Smooth muscle cell (in vitro differentiated cells): ENCODE measurements around the gene HSPB3. TPM values are rescaled to one million over a fixed set of nuclear protein-coding genes. Genes with fewer than 3 reads are reported as not detected.

ENCODE experiments used
- DNase-seq: peaks from one replicate; lab custom pipeline; 2025; ENCODE audit not compliant: unreplicated experiment; lab: John Stamatoyannopoulos, UW
- H2AFZ ChIP-seq: fragments of 200-600 bp; sonication (generic); 2 replicates; pipeline ENCODE4 v1.6.0; 2016; ENCODE audit warnings: antibody characterized with exemption, low read depth, mild to moderate bottlenecking
- H3F3A ChIP-seq: fragments of 200-600 bp; sonication (generic); 2 replicates; pipeline ENCODE4 v1.6.0; 2017; ENCODE audit warnings: antibody characterized with exemption, low read depth
- H3K27ac ChIP-seq: fragments of 200-600 bp; sonication (generic); 2 replicates; pipeline ENCODE4 v1.5.1; 2016; ENCODE audit warnings: low read depth, mild to moderate bottlenecking
- H3K27me3 ChIP-seq: fragments of 200-600 bp; sonication (generic); 2 replicates; pipeline ENCODE4 v1.6.1; 2016; ENCODE audit warnings: low read depth, mild to moderate bottlenecking
- H3K36me3 ChIP-seq: fragments of 200-600 bp; sonication (generic); 2 replicates; pipeline ENCODE4 v1.5.1; 2016; ENCODE audit warnings: low read depth
- H3K4me1 ChIP-seq: fragments of 200-600 bp; sonication (generic); 2 replicates; pipeline ENCODE4 v1.5.1; 2016; ENCODE audit warnings: low read depth
- H3K4me2 ChIP-seq: fragments of 200-600 bp; sonication (generic); 2 replicates; pipeline ENCODE4 v1.6.0; 2016; ENCODE audit warnings: mild to moderate bottlenecking
- H3K4me3 ChIP-seq: fragments of 200-600 bp; sonication (generic); 2 replicates; pipeline ENCODE4 v1.5.1; 2016; ENCODE audit warnings: mild to moderate bottlenecking
- H3K79me2 ChIP-seq: fragments of 200-600 bp; sonication (generic); 2 replicates; pipeline ENCODE4 v1.6.0; 2016; ENCODE audit warnings: low read depth, mild to moderate bottlenecking
- H3K9ac ChIP-seq: fragments of 200-600 bp; sonication (generic); 2 replicates; pipeline ENCODE4 v1.6.0; 2016; ENCODE audit warnings: low read depth
- H3K9me3 ChIP-seq: fragments of 200-600 bp; sonication (generic); replicated peaks from 2 replicates; pipeline ENCODE4 v1.5.1; 2016; ENCODE audit warnings: low read depth
- H4K20me1 ChIP-seq: fragments of 200-600 bp; sonication (generic); 2 replicates; pipeline ENCODE4 v1.6.0; 2016; ENCODE audit warnings: low read depth
- WGBS: methylation state at CpG from one replicate; pipeline ENCODE4 v1.1.7; 2016; ENCODE audit warnings: low lambda C conversion rate; 5-methylcytosine and 5-hydroxymethylcytosine counted together
- polyA plus RNA-seq: library from polyadenylated mRNA; unstranded; fragments of >200 nt; fragmentation: Nextera tagmentation; extraction: Ambion mirVana; gene quantifications from 2 replicates; pipeline ENCODE4 v1.2.1, GENCODE V29; 2016
- total RNA-seq: library from RNA; depleted of rRNA; stranded (reverse); fragments of >200 nt; gene quantifications from 2 replicates; pipeline ENCODE4 v1.2.3, GENCODE V29; 2014
- TF ChIP-seq, protein P1 (sequence below): fragments of 200-600 bp; sonication (generic); IDR thresholded peaks from 2 replicates; pipeline ENCODE4 v1.5.1; 2017; ENCODE audit warnings: borderline replicate concordance, mild to moderate bottlenecking, antibody characterized with exemption; ENCODE audit not compliant: insufficient read depth, poor library complexity, severe bottlenecking

The HSPB3 gene
- total and polyA plus RNA-seq, 2 experiments from 2014 or later: 1.5 to 5.5 TPM

DNA sequence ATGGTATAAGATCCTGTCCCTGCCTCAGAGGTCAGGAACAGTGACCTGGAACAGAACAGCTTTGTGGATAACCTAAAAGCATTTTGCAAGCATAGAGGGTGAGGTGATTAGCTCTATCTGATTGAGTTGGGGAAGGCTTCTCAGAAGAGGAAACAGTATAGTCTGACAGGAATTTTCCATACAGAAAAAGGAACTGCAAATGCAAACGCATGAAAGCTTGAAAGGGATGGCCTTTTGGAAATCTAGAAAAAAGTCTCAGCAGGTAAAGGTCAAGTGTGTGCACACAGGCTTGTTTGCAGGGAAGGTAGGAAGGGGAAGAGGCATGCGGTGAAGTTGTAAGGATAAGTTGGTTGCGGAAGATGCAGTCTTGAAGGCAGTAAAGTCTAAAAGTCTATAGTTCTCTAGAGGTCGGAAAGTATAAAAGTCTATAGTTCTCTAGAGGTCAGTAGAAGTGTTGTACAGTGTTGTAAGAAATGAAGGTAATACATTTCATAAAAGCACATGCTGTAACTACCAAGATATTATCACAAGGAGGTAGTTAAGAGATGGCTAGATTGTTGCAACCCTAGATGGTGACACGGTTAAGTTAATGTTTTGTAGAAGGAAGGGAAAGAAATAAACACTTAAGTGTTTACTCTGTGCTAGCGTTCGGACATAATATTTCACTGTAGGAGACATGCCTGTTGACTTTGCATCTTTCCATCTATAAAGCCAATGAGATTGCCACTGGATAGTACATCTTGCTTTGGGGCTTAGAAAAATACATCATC, 16.7 kb upstream of the HSPB3 start:
- H4K20me1 ChIP-seq: no peaks in the 10 kb centered on the region

DNA sequence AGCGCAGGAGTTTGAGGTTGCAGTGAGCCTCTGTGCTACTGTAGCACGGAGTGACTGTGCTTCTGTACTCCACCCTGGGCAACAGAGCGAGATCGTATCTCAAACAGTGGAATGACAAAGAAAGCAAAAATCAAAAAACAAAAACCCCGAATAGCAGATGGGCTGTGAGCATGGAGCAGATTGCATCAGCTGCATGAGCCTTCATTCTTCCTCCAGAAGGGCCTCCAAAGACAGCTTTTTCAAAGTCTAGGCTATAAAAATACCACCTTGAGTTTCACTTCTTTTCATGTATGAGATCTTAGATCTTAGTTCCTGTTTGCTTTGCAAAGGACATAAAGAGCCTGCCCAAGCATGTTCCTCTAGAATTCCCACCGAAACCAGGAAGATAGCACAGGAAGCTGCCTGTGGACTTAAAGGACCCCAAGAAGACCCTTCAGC, 15.0 kb upstream of the HSPB3 start:
- DNase-seq: no peak
- Histone ChIP-seq H4K20me1 (no peaks in the 10 kb centered on the region), H3K4me2 (peak overlapping the region; percentile 7), H3K9me3 (no peaks in the 10 kb centered on the region), H2AFZ (no peak overlapping the region), H3K4me3 (no peak overlapping the region), H3F3A (no peaks in the 10 kb centered on the region), H3K4me1 (no peaks in the 10 kb centered on the region), H3K9ac (no peak overlapping the region), H3K27ac (no peak overlapping the region), H3K79me2 (no peaks in the 10 kb centered on the region), H3K36me3 (no peaks in the 10 kb centered on the region), H3K27me3 (no peaks in the 10 kb centered on the region)
- TF ChIP-seq, protein P1, sequence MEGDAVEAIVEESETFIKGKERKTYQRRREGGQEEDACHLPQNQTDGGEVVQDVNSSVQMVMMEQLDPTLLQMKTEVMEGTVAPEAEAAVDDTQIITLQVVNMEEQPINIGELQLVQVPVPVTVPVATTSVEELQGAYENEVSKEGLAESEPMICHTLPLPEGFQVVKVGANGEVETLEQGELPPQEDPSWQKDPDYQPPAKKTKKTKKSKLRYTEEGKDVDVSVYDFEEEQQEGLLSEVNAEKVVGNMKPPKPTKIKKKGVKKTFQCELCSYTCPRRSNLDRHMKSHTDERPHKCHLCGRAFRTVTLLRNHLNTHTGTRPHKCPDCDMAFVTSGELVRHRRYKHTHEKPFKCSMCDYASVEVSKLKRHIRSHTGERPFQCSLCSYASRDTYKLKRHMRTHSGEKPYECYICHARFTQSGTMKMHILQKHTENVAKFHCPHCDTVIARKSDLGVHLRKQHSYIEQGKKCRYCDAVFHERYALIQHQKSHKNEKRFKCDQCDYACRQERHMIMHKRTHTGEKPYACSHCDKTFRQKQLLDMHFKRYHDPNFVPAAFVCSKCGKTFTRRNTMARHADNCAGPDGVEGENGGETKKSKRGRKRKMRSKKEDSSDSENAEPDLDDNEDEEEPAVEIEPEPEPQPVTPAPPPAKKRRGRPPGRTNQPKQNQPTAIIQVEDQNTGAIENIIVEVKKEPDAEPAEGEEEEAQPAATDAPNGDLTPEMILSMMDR: no peak
- 74% methylated on average over 6 of the region's 6 CpGs for WGBS

More for the DNA sequence above, 16.7 kb upstream of the HSPB3 start:
- Histone ChIP-seq H3K4me2 (no peak overlapping the region), H3K9me3 (no peaks in the 10 kb centered on the region), H3K4me1 (no peaks in the 10 kb centered on the region), H3K9ac (no peak overlapping the region), H2AFZ (no peak overlapping the region), H3K79me2 (no peaks in the 10 kb centered on the region), H3K4me3 (no peak overlapping the region), H3K27ac (no peak overlapping the region), H3F3A (no peaks in the 10 kb centered on the region), H3K27me3 (no peaks in the 10 kb centered on the region), H3K36me3 (no peaks in the 10 kb centered on the region)
- WGBS: 88% methylated on average over 7 of the region's 7 CpGs
- TF ChIP-seq, protein P1: no peak
- no peak for DNase-seq

DNA sequence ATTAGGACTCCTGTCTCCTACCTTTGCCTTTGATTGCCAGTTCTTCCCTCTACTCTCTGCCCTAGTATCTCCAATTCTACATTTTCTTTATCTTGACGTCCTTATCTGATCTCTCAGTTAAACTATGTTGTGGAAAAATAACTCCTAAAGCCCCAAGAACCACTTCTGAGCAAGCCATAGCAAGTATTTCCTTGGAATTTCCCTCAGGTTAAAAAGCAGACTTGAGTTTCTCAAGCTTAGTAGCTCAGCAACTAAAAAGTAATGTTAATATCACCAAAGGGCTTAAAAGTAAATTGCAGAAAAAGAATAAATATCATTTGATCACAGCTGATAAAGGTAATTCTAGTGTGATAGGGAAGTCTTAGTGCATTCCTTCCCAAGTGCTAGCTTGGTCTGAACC, 13.2 kb upstream of the HSPB3 start:
- Histone ChIP-seq H3K4me2 (peak overlapping the region; percentile 58), H3K9ac (no peak overlapping the region), H3K27me3 (no peaks in the 10 kb centered on the region), H2AFZ (no peak overlapping the region), H3F3A (no peaks in the 10 kb centered on the region), H3K9me3 (no peaks in the 10 kb centered on the region), H3K36me3 (no peaks in the 10 kb centered on the region), H3K27ac (no peak overlapping the region), H3K4me3 (no peak overlapping the region), H3K4me1 (no peaks in the 10 kb centered on the region), H4K20me1 (no peaks in the 10 kb centered on the region), H3K79me2 (no peaks in the 10 kb centered on the region)
- no peak for DNase-seq
- WGBS: 0% methylated on average over 1 of the region's 1 CpG
- TF ChIP-seq, protein P1: no peak

DNA sequence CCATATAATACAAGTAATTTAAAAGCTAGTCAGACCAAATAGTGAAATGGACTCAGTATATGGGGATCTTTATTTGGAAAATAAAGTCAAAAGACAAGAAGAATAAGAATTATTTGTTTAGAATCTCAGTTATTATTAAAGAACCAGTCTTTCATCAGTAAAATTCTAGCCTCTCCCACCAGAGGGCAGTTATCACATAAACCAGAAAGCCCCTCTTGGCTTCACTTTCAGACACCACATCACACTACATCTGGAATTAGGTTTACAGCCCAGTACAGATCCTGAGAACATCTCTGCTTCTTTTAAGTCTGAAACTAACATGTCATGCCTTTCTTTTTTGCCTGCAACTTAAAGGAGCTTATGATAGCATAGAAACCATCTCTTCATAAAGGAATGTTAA, 12.2 kb upstream of the HSPB3 start:
- no peaks in the 10 kb centered on the region for H3K36me3 ChIP-seq
- H4K20me1 ChIP-seq: no peaks in the 10 kb centered on the region
- no peak overlapping the region for H2AFZ ChIP-seq
- no peak overlapping the region for H3K9ac ChIP-seq
- H3K79me2 ChIP-seq: no peaks in the 10 kb centered on the region
- H3K27ac ChIP-seq: no peak overlapping the region
- H3K4me2 ChIP-seq: no peak overlapping the region
- H3K27me3 ChIP-seq: no peaks in the 10 kb centered on the region
- H3K4me3 ChIP-seq: no peak overlapping the region
- no peaks in the 10 kb centered on the region for H3K4me1 ChIP-seq
- H3F3A ChIP-seq: no peaks in the 10 kb centered on the region
- TF ChIP-seq, protein P1: peak; percentile 50
- H3K9me3 ChIP-seq: no peaks in the 10 kb centered on the region
- DNase-seq: no peak
